ENCODE measurements around the gene CHCHD10. TPM values are rescaled to one million over a fixed set of nuclear protein-coding genes. Genes with fewer than 3 reads are reported as not detected.

The CHCHD10 gene
- total and polyA plus RNA-seq, 10 of the 15 experiments (the other 5 are each of a cell fraction or from before 2014, with no cell fraction given) = 13.2 to 241 (median 128) TPM

DNA sequence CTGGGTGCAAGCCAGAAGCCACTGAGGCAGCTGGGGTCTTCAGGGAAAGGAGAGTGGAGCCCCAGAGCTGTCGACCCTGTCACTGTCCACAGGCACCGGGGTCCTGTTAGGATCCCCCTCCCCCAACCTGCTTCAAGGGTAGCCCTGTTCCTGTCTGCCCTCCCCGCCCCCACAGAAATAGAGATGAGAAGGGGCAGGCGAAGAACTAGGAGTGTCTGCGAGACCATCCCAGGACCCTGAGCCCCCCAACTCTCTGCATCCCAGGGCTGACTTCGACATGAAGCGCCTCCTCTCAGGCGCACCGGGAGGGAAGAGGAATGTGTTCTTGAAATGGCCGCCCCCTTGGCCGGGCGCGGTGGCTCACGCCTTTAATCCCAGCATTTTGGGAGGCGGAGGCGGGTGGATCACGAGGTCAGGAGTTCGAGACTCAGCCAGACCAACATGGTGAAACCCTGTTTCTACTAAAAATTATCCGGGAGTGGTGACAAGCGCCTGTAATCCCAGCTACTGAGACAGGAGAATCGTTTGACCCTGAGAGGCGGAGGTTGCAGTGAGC is 16.3 kb downstream of the CHCHD10 start (continued):
- no peak for TF ChIP-seq PAX5 (IDR thresholded peaks at IDR 0.05; ENCODE audit: borderline replicate concordance, low read depth, low read length)

DNA sequence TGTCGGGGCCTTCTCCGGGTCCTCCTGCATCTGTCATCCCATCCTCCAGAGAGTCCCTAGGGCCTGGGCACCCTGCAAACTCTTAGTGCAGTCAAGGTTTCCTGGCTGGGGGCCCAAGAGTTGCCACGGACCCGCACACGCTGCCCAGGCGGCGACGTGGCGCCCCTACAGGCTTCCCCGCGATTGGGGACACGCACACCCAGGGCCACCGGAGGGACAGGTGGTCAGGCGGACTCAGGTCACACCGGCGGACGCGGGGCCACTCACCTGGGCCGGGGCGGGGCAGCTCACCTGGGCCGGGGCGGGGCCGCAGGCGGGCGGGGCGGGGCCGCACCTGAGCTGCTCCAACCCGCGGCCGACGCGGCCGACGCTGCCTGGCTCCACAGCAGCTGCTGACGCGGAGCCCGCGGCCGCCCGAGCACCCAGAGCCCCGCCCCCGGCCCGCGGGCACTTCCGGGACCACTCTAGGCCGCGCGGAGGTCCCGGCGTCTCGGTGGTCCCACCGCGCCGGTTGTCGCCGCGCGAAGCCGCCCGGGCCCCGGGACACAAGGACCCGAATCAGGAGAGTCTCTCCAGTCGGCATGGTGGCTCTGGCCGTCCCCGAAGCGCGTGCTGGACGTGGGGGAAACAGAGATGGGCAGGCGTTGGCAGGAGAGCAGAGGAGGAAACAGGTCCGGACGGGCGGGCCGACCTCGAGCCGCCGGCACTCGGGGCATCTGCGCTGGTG is 16.9 kb downstream of the CHCHD10 start, which contains the start of gene ZNF70:
TSS of gene ZNF70 (minus strand) at position 399 of the 727 bp plus-strand sequence. CDS start 5,972 bp downstream, outside the sequence.
- SMC1A ChIA-PET (ENCODE audit: uncharacterized antibody, unreplicated experiment) = interaction anchor here (0.7 kb wide), 1 partner anchor 97 kb away, joined by 3 read pairs; no protein-coding TSS in a partner anchor
- Histone ChIP-seq H3K27me3 (replicated peaks in 1 of 2; ENCODE audit: control insufficient read depth in 2 of 2, insufficient read depth in 2 of 2, low read length in 1 of 2) (no peaks in the 10 kb centered on the region), H3K79me2 (ENCODE audit: control insufficient read depth, insufficient read depth, low read length) (no peaks in the 10 kb centered on the region), H3K4me3 (peak within 1 kb of the TSS; percentile 85), H3K27ac (ENCODE audit: control insufficient read depth, insufficient read depth) (peak within 1 kb of the TSS; percentile 88), H3K36me3 (ENCODE audit: control insufficient read depth in 2 of 2, insufficient read depth in 2 of 2, low read length in 1 of 2) (no peaks in the 10 kb centered on the region), H3K4me1 (ENCODE audit: control insufficient read depth, insufficient read depth, low read length) (peaks cover 30% of the 10 kb centered on the region), H3K9me3 (replicated peaks; ENCODE audit: control insufficient read depth, insufficient read depth, low read length) (no peaks in the 10 kb centered on the region), H4K20me1 (ENCODE audit: control insufficient read depth, insufficient read depth) (no peaks in the 10 kb centered on the region), H3K4me2 (ENCODE audit: control insufficient read depth, insufficient read depth) (peak within 1 kb of the TSS; percentile 99), H2AFZ (ENCODE audit: control insufficient read depth, low read depth, low read length) (peak within 1 kb of the TSS; percentile 94), H3K9ac (ENCODE audit: control insufficient read depth, insufficient read depth, low read length) (peak within 1 kb of the TSS; percentile 88)
- intact Hi-C loops (cut with micrococcal nuclease; ENCODE audit: unreplicated experiment) = loop anchor here (2.0 kb wide), 1 partner anchor 16 kb away; the partner anchor contains the start of gene CHCHD10
- RAD21 ChIA-PET (ENCODE audit: unreplicated experiment) = interaction anchor here (0.6 to 1.4 kb wide), 4 partner anchors 13 to 37 kb away, joined by 4 to 7 read pairs (median 4); no protein-coding TSS in a partner anchor
- POLR2A ChIA-PET = interaction anchor here (1.6 kb wide), 1 partner anchor 34 kb away, joined by 12 read pairs; no protein-coding TSS in a partner anchor
- in situ Hi-C loops (cut with MboI) = no loop called here
- CTCF ChIA-PET = interaction anchor here (0.8 to 1.2 kb wide), 2 partner anchors 32 to 55 kb away, joined by 3 read pairs; no protein-coding TSS in a partner anchor
- no TSS peak for BruUV-seq (replicated peaks)
- ATAC-seq (peak; percentile 96), FAIRE-seq (no peak), DNase-seq (ENCODE audit: low read depth, low spot score) (no peak)
- under 1% methylated on average over 54 of the region's 78 CpGs for WGBS (ENCODE audit: insufficient coverage, insufficient replicate concordance, low lambda C conversion rate, missing lambda C conversion rate)
- TF ChIP-seq FOXM1 (IDR thresholded peaks at IDR 0.05; ENCODE audit: low read depth, low read length) (no peak), BHLHE40 (IDR thresholded peaks at IDR 0.05; ENCODE audit: borderline replicate concordance in 1 of 2, low read depth in 2 of 2, low read length in 1 of 2) (peak; percentile 26 to 75; a peak in 3 of 4 replicates), IKZF2 (IDR thresholded peaks at IDR 0.05) (0 out of 4 replicates have a peak, but pooled peaks of 1 of the 2 experiments have one; percentile 7), IKZF1 (conservative IDR thresholded peaks at IDR 0.05) (peak; percentile 67), SIN3A (IDR thresholded peaks at IDR 0.05; ENCODE audit: low read depth, low read length) (no peak), GATAD2B (conservative IDR thresholded peaks at IDR 0.05; ENCODE audit: low read depth) (peak; percentile 73), SMAD5 (IDR thresholded peaks at IDR 0.05; ENCODE audit: low read depth) (peak; percentile 41), PKNOX1 (IDR thresholded peaks at IDR 0.05) (no peak), RAD21 (IDR thresholded peaks at IDR 0.05; ENCODE audit: insufficient read depth, low read depth, low read length) (peak; percentile 18; the same call in 1 of the 2 replicates), EZH2 (IDR thresholded peaks at IDR 0.05; ENCODE audit: borderline replicate concordance, control insufficient read depth, low read depth, low read length) (no peak), SUPT20H (IDR thresholded peaks at IDR 0.05; ENCODE audit: borderline replicate concordance, control insufficient read depth, low read depth, low read length) (no peak), MEF2B (IDR thresholded peaks at IDR 0.05; ENCODE audit: partially characterized antibody, poor library complexity, severe bottlenecking) (no peak), MEF2A (IDR thresholded peaks at IDR 0.05; ENCODE audit: insufficient read depth, low read depth, low read length) (no peak)
- TF ChIP-seq, protein P1, sequence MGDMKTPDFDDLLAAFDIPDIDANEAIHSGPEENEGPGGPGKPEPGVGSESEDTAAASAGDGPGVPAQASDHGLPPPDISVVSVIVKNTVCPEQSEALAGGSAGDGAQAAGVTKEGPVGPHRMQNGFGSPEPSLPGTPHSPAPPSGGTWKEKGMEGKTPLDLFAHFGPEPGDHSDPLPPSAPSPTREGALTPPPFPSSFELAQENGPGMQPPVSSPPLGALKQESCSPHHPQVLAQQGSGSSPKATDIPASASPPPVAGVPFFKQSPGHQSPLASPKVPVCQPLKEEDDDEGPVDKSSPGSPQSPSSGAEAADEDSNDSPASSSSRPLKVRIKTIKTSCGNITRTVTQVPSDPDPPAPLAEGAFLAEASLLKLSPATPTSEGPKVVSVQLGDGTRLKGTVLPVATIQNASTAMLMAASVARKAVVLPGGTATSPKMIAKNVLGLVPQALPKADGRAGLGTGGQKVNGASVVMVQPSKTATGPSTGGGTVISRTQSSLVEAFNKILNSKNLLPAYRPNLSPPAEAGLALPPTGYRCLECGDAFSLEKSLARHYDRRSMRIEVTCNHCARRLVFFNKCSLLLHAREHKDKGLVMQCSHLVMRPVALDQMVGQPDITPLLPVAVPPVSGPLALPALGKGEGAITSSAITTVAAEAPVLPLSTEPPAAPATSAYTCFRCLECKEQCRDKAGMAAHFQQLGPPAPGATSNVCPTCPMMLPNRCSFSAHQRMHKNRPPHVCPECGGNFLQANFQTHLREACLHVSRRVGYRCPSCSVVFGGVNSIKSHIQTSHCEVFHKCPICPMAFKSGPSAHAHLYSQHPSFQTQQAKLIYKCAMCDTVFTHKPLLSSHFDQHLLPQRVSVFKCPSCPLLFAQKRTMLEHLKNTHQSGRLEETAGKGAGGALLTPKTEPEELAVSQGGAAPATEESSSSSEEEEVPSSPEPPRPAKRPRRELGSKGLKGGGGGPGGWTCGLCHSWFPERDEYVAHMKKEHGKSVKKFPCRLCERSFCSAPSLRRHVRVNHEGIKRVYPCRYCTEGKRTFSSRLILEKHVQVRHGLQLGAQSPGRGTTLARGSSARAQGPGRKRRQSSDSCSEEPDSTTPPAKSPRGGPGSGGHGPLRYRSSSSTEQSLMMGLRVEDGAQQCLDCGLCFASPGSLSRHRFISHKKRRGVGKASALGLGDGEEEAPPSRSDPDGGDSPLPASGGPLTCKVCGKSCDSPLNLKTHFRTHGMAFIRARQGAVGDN (IDR thresholded peaks at IDR 0.05) = peak; percentile 49; the same call in 1 of the 2 replicates

Measured in GM12878 (cell line).